ENCODE results near the gene LTN1.

Gene LTN1

GRCh38 chr21:28961927-28962326 is 30.8 kb downstream of the LTN1 start:
- no peak for TF ChIP-seq CTCF (IDR thresholded peaks at IDR 0.05; ENCODE audit: extremely low read depth, missing control alignments)
- no peak for DNase-seq (ENCODE audit: low spot score)

DNA sequence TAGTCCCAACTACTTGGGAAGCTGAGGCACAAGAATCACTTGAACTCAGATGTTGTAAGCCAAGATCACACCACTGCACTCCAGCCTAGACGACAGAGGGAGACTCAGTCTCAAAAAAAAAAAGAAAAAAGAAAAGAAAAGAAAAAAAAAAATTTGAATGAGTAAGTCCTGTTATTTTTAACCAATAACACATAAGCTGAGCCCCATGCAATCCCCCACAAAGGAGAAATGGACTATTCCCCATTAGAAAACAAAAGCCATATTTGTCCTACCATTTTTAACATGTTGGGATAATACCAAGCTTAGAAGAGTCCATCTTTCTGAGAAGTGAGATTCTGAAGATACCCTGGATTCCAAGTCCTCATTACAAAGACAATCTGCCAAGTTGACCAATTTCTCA is 32.4 kb downstream of the LTN1 start:
- no peak for DNase-seq (ENCODE audit: low spot score)
- no peak for TF ChIP-seq CTCF (IDR thresholded peaks at IDR 0.05; ENCODE audit: extremely low read depth, missing control alignments)

GRCh38 chr21:28959367-28960099 is 33.1 kb downstream of the LTN1 start:
- no peak for TF ChIP-seq CTCF (IDR thresholded peaks at IDR 0.05; ENCODE audit: extremely low read depth, missing control alignments)
- no peak for DNase-seq (ENCODE audit: low spot score)

- peak; percentile 24 for DNase-seq (ENCODE audit: low spot score)
- TF ChIP-seq CTCF (IDR thresholded peaks at IDR 0.05; ENCODE audit: extremely low read depth, missing control alignments) = no peak
Observed at GRCh38 chr21:28953247-28953646, 39.4 kb downstream of the LTN1 start.

GRCh38 chr21:28952686-28953085 is 40.0 kb downstream of the LTN1 start:
- no peak for DNase-seq (ENCODE audit: low spot score)
- TF ChIP-seq CTCF (IDR thresholded peaks at IDR 0.05; ENCODE audit: extremely low read depth, missing control alignments) = no peak

DNA sequence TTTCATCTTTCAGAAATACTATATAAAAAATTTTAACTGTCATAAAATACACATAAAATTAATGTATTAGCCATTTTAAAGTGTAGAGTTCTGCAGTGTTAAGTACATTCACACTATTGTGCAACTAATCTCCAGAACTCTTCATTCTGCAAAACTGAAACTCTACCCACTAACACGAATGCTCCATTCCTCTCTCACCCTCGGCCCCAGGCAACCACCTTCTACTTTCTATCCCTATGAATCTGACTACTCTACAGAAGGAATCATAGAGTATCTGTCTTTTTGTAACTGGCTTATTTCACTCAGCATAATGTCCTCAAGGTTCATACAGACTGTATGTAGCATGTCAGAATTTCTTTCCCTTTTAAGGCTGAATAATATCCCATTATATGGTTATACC is 43.4 kb downstream of the LTN1 start:
- no peak for DNase-seq (ENCODE audit: low spot score)
- TF ChIP-seq CTCF (IDR thresholded peaks at IDR 0.05; ENCODE audit: extremely low read depth, missing control alignments) = no peak

- no peak for DNase-seq (ENCODE audit: low spot score)
- TF ChIP-seq CTCF (IDR thresholded peaks at IDR 0.05; ENCODE audit: extremely low read depth, missing control alignments) = no peak
Observed at GRCh38 chr21:28944296-28944695, 48.4 kb downstream of the LTN1 start.
